Loucy (cell line): ENCODE results near the gene APOA4.

ENCODE experiments used
- EZH2phosphoT487 ChIP-seq: fragments of 200-600 bp; IDR thresholded peaks from 2 replicates; pipeline ENCODE4 v1.6.1; 2018; ENCODE audit warnings: antibody characterized with exemption, mild to moderate bottlenecking, moderate library complexity, borderline replicate concordance
- TF ChIP-seq, protein P1 (sequence below): fragments of 200-600 bp; sonication (generic); conservative IDR thresholded peaks from 2 replicates; pipeline ENCODE4 v1.5.1; 2014; ENCODE audit warnings: mild to moderate bottlenecking, antibody characterized with exemption, low read length

DNA sequence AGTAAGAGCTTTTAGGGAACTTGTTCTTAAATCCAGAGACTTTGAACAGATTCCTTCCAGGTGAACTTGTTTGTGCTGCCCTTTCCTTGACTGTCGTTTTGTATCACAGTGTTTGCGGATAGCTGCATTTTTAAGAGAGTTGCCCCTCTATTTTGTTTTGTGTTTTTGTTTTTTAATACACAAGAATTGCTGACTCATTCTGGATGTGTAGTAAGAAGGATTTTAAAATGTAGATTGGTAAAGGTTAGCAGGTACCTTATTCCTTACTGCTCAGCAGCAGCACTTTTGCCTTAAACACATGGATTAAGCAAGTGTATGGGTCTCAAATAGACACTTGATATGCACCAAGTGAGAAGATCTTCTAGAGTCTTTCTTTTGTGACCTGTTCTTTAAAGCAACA, 22.5 kb downstream of the APOA4 start:
- TF ChIP-seq, protein P1, sequence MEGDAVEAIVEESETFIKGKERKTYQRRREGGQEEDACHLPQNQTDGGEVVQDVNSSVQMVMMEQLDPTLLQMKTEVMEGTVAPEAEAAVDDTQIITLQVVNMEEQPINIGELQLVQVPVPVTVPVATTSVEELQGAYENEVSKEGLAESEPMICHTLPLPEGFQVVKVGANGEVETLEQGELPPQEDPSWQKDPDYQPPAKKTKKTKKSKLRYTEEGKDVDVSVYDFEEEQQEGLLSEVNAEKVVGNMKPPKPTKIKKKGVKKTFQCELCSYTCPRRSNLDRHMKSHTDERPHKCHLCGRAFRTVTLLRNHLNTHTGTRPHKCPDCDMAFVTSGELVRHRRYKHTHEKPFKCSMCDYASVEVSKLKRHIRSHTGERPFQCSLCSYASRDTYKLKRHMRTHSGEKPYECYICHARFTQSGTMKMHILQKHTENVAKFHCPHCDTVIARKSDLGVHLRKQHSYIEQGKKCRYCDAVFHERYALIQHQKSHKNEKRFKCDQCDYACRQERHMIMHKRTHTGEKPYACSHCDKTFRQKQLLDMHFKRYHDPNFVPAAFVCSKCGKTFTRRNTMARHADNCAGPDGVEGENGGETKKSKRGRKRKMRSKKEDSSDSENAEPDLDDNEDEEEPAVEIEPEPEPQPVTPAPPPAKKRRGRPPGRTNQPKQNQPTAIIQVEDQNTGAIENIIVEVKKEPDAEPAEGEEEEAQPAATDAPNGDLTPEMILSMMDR = no peak
- TF ChIP-seq EZH2phosphoT487 = no peak
